ENCODE measurements around the gene HOXA9. TPM values are rescaled to one million over a fixed set of nuclear protein-coding genes. Genes with fewer than 3 reads are reported as not detected.

Gene HOXA9
- polyA plus RNA-seq, 4 donors = 86.6 to 118 (median 107) TPM

DNA sequence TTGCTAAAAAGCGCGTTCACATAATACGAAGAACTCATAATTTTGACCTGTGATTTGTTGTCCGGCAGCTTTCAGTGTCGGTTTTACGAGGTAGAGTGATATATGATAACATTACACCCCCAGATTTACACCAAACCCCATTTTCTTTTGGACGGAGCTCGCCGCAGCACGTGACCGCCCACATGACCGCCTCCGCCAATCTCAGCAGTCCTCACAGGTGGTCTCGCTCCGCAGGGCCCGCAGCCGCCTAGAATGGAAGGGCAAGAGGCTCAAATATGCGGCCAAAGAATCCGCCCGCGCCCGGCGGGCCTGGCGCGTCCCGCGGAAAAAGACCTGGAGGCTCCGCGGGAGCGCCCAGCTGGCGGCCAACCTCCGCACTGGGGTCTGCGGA is 8.8 kb downstream of the HOXA9 start, which contains the start of gene HOXA7:
HOXA7 (minus strand) TSS at position 168 of the 391 bp plus-strand sequence; CDS start at position 38, 130 bp downstream.
- DNase-seq (ENCODE audit: low read depth in 4 of 4, low spot score in 2 of 4) = peak in 2 of 4 donors; percentile 87 to 92

GRCh38 chr7:27155816-27156507 is 9.4 kb downstream of the HOXA9 start:
- DNase-seq (ENCODE audit: low read depth in 4 of 4, low spot score in 2 of 4) = no peak

DNA sequence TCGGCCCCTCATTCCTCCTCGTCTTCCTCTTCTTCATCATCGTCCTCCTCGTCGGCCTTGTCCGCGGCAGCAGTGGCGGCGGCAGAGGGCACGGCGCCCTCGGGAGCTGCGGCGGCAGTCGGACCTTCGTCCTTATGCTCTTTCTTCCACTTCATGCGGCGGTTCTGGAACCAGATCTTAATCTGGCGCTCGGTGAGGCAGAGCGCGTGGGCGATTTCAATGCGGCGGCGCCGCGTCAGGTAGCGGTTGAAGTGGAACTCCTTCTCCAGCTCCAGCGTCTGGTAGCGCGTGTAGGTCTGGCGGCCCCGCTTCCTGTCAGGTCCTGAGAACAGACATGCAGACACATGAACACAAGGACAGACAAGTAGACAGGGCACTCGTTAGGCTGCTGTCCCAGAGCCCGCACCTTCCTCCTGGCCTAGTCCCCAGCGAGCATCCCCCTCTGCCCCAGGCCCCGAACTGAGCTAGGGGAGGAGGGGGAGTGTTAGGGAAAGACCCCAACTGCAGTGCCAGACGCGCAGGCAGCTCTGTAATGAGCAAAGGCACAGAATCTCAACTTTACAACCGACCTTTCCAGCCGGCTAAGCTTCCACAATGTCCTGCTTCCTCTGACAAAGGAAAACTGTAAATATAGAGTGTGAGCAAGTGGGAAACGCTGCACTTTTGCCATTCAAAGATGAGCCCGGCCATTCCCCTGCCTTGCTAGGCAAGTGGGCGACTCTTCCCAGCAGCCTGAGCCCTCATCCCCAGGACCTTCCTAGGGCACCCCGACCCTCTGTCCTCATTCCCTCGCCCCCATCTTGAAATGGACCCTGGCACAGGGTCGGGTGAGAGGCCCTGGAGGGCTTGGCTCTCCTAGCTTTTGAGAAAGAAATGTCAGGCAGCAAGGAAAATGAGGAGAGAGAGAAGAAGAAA is 10.2 kb downstream of the HOXA9 start:
- no peak for DNase-seq (ENCODE audit: low read depth in 4 of 4, low spot score in 2 of 4)

DNA sequence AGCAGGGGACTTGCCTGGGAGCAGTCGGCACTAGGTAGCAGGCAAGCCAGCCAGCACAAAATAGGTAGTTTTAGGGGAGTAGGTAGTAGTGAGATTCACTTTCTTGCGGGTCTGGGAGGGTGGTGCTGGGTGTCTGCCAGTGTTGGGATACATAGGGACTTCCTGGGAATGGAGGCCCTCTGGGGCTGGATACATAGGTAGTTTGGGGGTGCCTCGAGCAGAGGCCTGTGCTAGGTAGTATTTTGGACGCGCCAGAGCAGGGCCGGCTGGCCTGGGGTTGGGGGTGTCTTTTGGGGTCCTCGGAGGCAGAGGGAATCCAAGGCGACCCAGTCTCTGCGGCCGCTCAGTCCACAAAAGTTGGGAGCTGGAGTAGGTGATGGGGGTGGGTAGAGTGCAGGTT is 11.0 kb downstream of the HOXA9 start:
- DNase-seq (ENCODE audit: low read depth in 4 of 4, low spot score in 2 of 4) = no peak

DNA sequence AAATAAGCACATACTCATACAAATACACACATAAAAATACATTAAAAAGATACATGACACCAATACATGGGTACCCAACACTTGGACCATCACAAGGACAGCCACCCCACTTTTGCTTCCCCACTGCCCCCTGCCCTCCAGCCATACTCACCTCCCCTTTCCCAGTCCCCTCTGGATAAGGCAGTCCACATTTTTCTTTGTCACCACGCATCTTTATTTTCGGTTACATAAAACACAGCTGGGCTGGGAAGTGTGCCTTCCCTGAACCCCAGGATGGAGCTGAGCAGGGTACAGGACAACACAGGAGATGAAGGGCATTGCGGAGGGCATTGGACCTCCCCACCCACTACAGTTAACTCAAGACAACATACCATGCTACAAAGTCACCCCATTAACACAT is 11.8 kb downstream of the HOXA9 start:
- DNase-seq (ENCODE audit: low read depth in 4 of 4, low spot score in 2 of 4) = no peak

- no peak for DNase-seq (ENCODE audit: low read depth in 4 of 4, low spot score in 2 of 4)
These were observed 12.4 kb downstream of the HOXA9 start for GRCh38 chr7:27152816-27153442.

- DNase-seq (ENCODE audit: low read depth in 4 of 4, low spot score in 2 of 4) = peak in 2 of 4 donors; percentile 88 to 91
These were observed 13.2 kb downstream of the HOXA9 start, which contains the start of gene HOXA3 for GRCh38 chr7:27151931-27152815. HOXA3 (minus strand) TSS chr7:27152583; CDS start chr7:27110640, 41,943 bp downstream.

GRCh38 chr7:27151341-27151930 is 13.9 kb downstream of the HOXA9 start:
- no peak for DNase-seq (ENCODE audit: low read depth in 4 of 4, low spot score in 2 of 4)

GRCh38 chr7:27150568-27151340 is 14.6 kb downstream of the HOXA9 start:
- DNase-seq (ENCODE audit: low read depth in 4 of 4, low spot score in 2 of 4) = no peak

DNA sequence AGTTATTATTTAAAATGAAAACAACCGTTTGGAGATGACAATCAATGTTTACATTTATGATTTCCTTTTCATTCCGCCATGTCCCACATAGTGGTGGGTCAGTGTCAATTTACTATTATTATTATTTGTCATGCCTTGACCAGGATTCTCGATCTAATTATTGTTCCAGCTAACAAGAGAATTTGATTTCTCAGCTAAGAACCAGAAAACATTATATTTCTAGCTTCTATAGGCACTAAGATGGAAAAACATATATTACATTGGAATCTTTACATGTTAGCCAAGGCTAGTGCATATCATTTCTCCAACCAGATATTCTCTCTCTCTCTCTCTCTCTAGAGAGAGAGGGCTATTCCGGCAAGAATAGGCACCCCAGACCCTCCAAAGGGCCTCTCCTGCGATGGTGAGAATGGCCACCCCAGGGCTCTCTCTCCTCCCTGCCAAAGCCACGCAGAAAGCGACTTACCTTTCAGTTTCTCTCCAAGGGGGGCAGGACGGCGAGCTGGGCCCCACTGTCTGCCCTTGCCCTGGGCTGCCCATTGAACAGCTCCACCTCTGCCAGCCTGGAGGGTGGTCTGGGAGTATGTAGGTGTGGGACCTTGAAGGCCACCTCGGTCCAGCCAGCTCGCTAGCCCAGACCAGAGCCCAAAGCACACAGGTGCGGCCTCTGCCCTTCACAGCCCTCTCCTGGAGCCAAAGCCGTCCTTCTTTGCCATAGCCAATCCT is 15.3 kb downstream of the HOXA9 start:
- DNase-seq (ENCODE audit: low read depth in 4 of 4, low spot score in 2 of 4) = no peak

DNA sequence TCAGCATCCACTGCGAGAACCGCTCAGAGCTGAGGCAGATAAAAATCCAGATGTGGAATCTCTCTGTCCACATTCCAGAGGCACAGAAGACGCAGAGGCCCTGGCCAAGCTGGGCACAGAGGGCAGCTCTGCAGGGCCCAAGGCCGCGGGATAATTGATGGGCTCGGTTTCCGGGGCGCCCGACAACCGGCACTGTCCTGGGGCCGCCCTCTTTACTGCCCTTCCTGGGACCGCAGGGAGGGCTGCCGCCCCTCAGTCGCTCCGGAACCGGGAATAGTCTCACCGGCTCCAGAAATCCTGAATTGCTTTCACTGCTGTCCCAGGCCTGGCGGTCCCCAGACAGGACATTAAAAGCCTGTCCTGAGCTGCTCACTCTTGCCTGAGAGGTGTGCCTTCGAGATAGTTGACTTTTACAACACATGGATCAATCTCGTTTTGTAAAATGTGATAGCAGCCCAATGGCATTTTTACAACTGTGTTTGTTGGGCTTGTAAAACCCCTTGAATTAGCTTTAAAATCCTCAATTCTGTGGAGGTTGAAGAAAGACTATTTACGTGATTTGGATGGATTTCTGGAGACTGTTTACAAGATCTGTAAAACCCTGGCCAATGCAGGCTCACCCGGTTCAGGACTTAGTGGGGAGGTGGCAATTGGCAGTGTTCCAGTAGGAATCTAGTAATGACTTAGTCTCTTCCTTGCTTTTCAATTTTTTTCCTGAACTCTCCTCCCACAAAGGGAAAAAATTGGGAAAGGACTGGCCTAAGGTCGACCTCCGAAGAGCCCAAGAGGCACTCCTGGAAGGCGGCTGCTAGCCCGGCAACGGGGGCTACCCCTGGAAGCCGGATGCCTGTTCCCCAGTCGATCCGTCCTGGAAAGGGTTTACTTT is 16.3 kb downstream of the HOXA9 start:
- no peak for DNase-seq (ENCODE audit: low read depth in 4 of 4, low spot score in 2 of 4)

- DNase-seq (ENCODE audit: low read depth in 4 of 4, low spot score in 2 of 4) = no peak
These were observed 17.1 kb downstream of the HOXA9 start for GRCh38 chr7:27148031-27148755.

GRCh38 chr7:27147199-27148030 is 17.9 kb downstream of the HOXA9 start, which contains the start of gene HOXA6:
HOXA6 (minus strand) TSS chr7:27147774; CDS start chr7:27147749, 25 bp downstream.
- no peak for DNase-seq (ENCODE audit: low read depth in 4 of 4, low spot score in 2 of 4)

DNA sequence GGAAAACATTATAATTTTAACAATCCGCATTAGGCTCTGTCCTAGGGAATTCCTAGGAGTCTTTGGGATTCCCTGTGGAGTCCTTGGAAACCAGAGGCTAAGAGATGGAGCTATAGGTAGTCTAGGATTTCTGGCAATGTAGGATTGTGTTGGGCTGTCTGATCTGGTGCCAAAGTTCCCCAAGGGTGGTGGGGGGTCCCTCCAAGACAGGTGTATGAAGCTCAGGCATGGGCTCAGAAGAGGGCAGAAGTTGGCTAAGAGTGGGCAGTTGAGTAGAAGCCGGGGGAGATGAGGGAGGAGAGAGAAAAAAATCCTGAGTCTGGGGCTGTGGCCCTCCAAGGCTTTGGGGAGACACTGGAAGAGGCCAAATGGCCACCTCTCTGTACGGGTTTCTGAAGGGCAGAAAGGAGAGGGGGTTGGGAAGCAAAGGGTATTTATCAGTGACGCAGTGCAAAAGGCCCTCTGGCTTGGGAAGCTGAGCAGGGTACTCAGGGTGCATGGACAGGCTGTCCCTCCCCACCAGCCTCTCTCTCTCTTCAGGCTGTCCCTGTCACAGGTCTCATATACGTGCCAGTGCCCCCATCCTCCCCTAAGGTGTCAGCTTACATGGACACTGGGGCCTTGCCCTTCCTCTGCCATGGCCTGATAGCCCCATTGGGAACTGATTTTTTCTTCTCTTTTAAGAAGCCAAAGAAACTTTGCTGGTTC is 18.7 kb downstream of the HOXA9 start:
- DNase-seq (ENCODE audit: low read depth in 4 of 4, low spot score in 2 of 4) = no peak

DNA sequence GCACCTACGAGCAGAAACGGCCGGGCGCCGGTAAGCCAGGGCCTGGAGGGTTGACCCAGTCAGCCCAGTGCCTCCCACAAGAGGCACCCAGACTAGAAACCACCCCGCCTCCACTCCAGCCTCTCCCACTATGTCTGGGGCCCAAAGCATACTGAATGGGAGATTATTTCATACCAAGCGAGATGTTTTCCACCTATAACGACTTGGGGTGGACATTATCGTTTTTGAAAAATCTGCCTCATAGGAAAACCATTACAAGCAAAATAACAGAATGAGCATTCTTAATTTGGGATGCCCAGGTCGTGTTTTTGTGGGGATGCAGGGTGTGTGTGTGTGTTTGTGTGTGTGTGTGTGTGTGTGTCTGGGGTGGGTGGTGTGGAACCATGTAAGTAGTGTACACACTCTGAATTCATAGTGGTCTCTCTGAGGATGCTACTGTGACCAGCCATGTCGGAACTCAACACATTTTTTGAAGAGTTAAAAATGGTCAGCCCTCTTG is 19.4 kb downstream of the HOXA9 start:
- no peak for DNase-seq (ENCODE audit: low read depth in 4 of 4, low spot score in 2 of 4)
